Astrocyte of the spinal cord (primary cell): Measurements from ENCODE around the gene FRY.

Experiments used
- DNase-seq: peaks from one replicate; pipeline ENCODE4 v3.0.0; 2011; ENCODE audit warnings: low read depth, low spot score
- H3K4me3 ChIP-seq: 2 replicates; pipeline ENCODE4 v1.5.1; 2011; ENCODE audit warnings: low read depth, mild to moderate bottlenecking, low read length, moderate library complexity
- in situ Hi-C: cut with HindIII; loops from 2 replicates; pipeline ENCODE4 v1.10.0; 2017; ENCODE audit warnings: low sequenced_read_pairs
- TF ChIP-seq, protein P1 (sequence below): IDR thresholded peaks from 2 replicates; pipeline ENCODE4 v1.5.1; 2012; ENCODE audit warnings: low read depth, mild to moderate bottlenecking, low read length, inconsistent platforms

FRY gene

DNA sequence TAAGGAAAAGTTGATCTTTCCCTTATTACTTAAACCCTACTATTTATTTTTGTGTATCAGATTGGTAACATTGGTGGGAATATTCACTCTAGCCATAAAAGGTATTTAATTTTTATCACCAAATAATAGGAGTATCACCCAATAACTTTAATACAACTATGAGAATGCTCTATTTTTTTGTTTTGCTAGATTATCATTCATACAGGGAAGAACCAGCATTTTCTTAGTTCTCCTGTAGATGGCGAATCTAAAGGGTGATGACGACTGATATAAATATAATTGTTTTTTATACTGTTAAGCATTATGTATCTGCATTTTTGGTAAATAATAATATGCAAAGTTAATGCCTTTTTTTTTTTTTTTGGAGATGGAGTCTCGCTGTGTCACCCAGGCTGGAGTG is 7.9 kb upstream of the FRY start:
- no peak overlapping the region for H3K4me3 ChIP-seq
- no peak for DNase-seq
- TF ChIP-seq, protein P1, sequence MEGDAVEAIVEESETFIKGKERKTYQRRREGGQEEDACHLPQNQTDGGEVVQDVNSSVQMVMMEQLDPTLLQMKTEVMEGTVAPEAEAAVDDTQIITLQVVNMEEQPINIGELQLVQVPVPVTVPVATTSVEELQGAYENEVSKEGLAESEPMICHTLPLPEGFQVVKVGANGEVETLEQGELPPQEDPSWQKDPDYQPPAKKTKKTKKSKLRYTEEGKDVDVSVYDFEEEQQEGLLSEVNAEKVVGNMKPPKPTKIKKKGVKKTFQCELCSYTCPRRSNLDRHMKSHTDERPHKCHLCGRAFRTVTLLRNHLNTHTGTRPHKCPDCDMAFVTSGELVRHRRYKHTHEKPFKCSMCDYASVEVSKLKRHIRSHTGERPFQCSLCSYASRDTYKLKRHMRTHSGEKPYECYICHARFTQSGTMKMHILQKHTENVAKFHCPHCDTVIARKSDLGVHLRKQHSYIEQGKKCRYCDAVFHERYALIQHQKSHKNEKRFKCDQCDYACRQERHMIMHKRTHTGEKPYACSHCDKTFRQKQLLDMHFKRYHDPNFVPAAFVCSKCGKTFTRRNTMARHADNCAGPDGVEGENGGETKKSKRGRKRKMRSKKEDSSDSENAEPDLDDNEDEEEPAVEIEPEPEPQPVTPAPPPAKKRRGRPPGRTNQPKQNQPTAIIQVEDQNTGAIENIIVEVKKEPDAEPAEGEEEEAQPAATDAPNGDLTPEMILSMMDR = peak; percentile 31
- in situ Hi-C loops = no loop called here

DNA sequence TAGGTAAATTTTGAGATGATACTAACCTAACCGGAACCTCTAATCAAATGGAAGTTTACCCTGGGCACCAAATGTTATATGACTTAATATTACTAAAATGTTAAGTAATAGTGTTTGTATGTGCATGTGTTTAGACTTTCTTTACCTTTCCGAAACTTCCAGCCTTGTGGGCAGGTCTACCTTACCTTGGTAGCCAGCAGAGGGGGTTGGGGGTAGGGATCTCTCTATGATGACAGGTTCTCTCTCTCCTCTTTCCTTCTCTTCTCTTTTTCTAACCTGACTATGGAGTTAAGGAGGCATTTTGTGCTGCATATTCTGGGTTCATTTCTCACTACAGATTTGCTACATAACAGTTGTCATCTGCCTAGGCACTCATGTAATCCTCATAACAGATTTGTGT is 6.8 kb upstream of the FRY start:
- DNase-seq = no peak
- in situ Hi-C loops = no loop called here
- TF ChIP-seq, protein P1 = no peak
- H3K4me3 ChIP-seq = no peak overlapping the region

DNA sequence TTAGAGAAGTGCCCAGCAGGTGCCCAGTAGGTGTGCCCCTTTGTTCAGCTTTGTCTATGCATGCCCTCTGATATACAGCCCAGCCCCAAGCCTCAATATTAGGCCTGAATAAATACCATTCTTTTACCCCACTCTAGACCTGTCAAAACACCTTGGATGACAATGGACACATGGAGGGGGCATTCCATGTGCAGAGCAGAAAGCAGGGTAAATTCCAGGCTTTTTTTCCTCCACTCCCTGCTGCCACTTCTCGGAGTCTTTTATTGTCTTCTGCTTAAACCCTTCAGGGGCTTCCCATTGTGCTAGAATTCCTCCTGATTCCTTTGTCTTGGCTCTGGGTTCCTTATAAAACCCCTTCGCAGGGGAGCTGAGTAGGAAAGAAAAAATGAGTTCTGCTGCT is 5.8 kb upstream of the FRY start:
- TF ChIP-seq, protein P1 = no peak
- in situ Hi-C loops = no loop called here
- H3K4me3 ChIP-seq = no peak overlapping the region
- DNase-seq = no peak

DNA sequence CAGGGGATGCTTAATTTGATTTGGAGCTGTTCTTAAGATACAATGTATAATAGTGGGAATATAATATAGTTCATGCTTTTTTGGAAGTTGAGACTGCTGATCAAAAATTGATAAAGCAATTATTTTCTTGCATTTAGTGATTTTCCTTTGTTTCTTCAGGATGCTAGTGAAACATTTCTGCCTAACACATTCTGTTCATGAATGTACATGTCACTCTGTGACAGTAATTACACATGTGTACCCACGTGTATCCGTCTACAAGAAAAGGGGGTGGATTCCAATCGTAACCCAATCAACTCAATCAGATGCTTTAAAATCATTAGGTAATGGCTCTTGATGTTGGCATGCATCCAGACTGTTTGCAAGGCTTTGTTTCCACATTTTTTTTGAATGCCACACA is 5.0 kb upstream of the FRY start:
- H3K4me3 ChIP-seq = no peak overlapping the region
- TF ChIP-seq, protein P1 = no peak
- DNase-seq = no peak
- in situ Hi-C loops = no loop called here

DNA sequence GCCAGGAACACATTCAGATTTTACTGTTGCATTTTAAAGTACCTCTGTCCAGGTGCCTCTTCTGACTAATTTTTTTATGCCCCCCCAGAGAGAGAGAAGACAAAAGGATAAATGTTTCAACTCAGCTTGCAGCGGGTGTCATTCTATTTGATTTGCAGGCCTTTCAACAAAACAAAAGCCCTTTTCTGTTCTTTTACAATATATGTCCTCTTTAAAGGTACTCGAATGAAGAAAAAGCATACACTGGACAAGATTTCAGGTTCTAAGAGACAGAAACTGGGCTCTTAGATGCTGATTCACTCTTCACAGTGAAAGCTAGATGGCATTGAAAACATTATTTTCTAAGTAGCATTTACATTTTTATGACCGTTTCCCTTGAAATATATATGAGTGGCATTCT is 2.9 kb upstream of the FRY start:
- TF ChIP-seq, protein P1 = no peak
- in situ Hi-C loops = no loop called here
- no peak for DNase-seq
- H3K4me3 ChIP-seq = no peak overlapping the region

DNA sequence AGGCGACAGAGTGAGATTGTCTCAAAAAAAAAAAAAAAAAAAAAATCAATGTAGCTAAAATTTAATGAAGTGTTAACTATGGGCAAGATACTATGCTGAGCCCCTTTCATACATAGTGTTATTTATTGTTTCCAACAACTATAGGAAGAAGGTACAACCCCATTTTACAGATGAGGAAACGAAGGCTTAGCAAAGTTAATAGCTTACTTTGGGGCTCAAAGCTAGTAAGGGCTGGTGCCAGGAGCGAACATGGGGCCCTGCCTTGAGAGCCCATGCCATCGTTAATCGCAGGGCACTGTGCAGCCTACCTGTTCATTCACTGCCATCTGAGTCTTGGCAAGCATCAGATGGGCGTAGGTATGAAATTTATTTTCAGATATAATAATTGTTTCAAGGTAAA is 1.9 kb upstream of the FRY start:
- in situ Hi-C loops = no loop called here

More for the DNA sequence above, 1.9 kb upstream of the FRY start:
- TF ChIP-seq, protein P1 = no peak
- DNase-seq = no peak
- no peak overlapping the region for H3K4me3 ChIP-seq
